SK-N-SH (cell line): Measurements from ENCODE around the gene RCAN1. TPM values are rescaled to one million over a fixed set of nuclear protein-coding genes. Genes with fewer than 3 reads are reported as not detected.

ENCODE experiments used
- CTCF ChIA-PET: fragments of 300-600, 350-600 bp; formaldehyde crosslinking; extraction: SDS; loops from one replicate; lab custom pipeline; 2021; lab: Yijun Ruan, JAX
- POLR2A ChIA-PET: fragments of 350-600 bp; sonication (Branson Sonifier 250); formaldehyde crosslinking; extraction: SDS; loops from one replicate; lab custom pipeline; 2020; ENCODE audit warnings: antibody characterized with exemption, inconsistent platforms; lab: Yijun Ruan, JAX
- DNase-seq: peaks from one replicate; pipeline ENCODE4 v3.0.0; 2012
- H2AFZ ChIP-seq: fragments of 200-600 bp; sonication (generic); 2 replicates; pipeline ENCODE4 v1.8.1; 2016; ENCODE audit warnings: antibody characterized with exemption, mild to moderate bottlenecking, low read depth
- H3F3A ChIP-seq: fragments of 200-600 bp; sonication (generic); replicated peaks from 2 replicates; pipeline ENCODE3; 2016; ENCODE audit warnings: antibody characterized with exemption, mild to moderate bottlenecking; ENCODE audit not compliant: insufficient read depth
- H3K27ac ChIP-seq, 2 experiments: fragments of 200-500 bp in 1 of 2; fragments of 200-600 bp in 1 of 2; sonication (Bioruptor generic) in 1 of 2; sonication (generic), shearing (Covaris generic) in 1 of 2; 2 replicates each; pipeline versions ENCODE4 v1.5.1 to v1.6.1; 2014 to 2016; ENCODE audit warnings: low read depth in 2 of 2, inconsistent platforms in 1 of 2, low read length in 1 of 2, mild to moderate bottlenecking in 1 of 2, mixed read lengths in 1 of 2
- H3K27me3 ChIP-seq: fragments of 200-600 bp; sonication (generic), shearing (Covaris generic); 2 replicates; pipeline ENCODE4 v1.6.1; 2016; ENCODE audit warnings: mixed run types; ENCODE audit not compliant: insufficient read depth
- H3K36me3 ChIP-seq, 2 experiments: fragments of 200-500 bp in 1 of 2; fragments of 200-600 bp in 1 of 2; sonication (Bioruptor generic) in 1 of 2; sonication (generic) in 1 of 2; replicated peaks in 1 of 2; 2 replicates each; pipeline versions ENCODE3 to v1.5.1; 2014 to 2016; ENCODE audit warnings: low read length in 1 of 2, mild to moderate bottlenecking in 1 of 2; ENCODE audit not compliant: insufficient read depth in 2 of 2, control insufficient read depth in 1 of 2
- H3K4me1 ChIP-seq, 2 experiments: fragments of 200-500 bp in 1 of 2; fragments of 200-600 bp in 1 of 2; sonication (Bioruptor generic) in 1 of 2; sonication (generic), shearing (Covaris generic) in 1 of 2; 2 replicates each; pipeline versions ENCODE4 v1.5.1 to v1.6.1; 2014 to 2016; ENCODE audit warnings: low read depth in 1 of 2, low read length in 1 of 2, mixed run types in 1 of 2; ENCODE audit not compliant: insufficient read depth in 2 of 2, control insufficient read depth in 1 of 2
- H3K4me2 ChIP-seq: fragments of 200-600 bp; sonication (generic), shearing (Covaris generic); 2 replicates; pipeline ENCODE4 v1.6.1; 2017; ENCODE audit warnings: mixed run types
- H3K4me3 ChIP-seq, 2 experiments: fragments of 200-500 bp in 1 of 2; fragments of 200-600 bp in 1 of 2; sonication (Bioruptor generic) in 1 of 2; sonication (generic), shearing (Covaris generic) in 1 of 2; 2 replicates each; pipeline versions ENCODE4 v1.5.1 to v1.8.1; 2014 to 2016; ENCODE audit warnings: low read depth in 2 of 2, inconsistent platforms in 1 of 2, low read length in 1 of 2, mild to moderate bottlenecking in 1 of 2, mixed read lengths in 1 of 2, moderate library complexity in 1 of 2
- H3K79me2 ChIP-seq: fragments of 200-600 bp; sonication (generic); 2 replicates; pipeline ENCODE4 v1.8.1; 2017; ENCODE audit warnings: mild to moderate bottlenecking; ENCODE audit not compliant: insufficient read depth
- H3K9ac ChIP-seq: fragments of 200-600 bp; sonication (generic); 2 replicates; pipeline ENCODE4 v1.6.1; 2017; ENCODE audit warnings: mixed run types
- H3K9me2 ChIP-seq: fragments of 200-600 bp; sonication (generic); 2 replicates; pipeline ENCODE4 v1.6.1; 2017; ENCODE audit warnings: mixed run types
- H3K9me3 ChIP-seq: fragments of 200-600 bp; sonication (generic); 2 replicates; pipeline ENCODE4 v1.6.1; 2017; ENCODE audit warnings: mixed run types, mild to moderate bottlenecking, moderate library complexity
- H4K20me1 ChIP-seq: fragments of 200-600 bp; sonication (generic); 2 replicates; pipeline ENCODE4 v1.6.1; 2017; ENCODE audit warnings: mild to moderate bottlenecking, mixed run types; ENCODE audit not compliant: insufficient read depth
- ELF1 ChIP-seq: IDR thresholded peaks from 2 replicates; pipeline ENCODE4 v1.4.0; 2012
- MEF2A ChIP-seq: IDR thresholded peaks from 2 replicates; pipeline ENCODE4 v1.4.0; 2012; ENCODE audit warnings: low read depth, borderline replicate concordance
- MXI1 ChIP-seq: IDR thresholded peaks from 2 replicates; pipeline ENCODE4 v1.6.1; 2012; ENCODE audit warnings: mild to moderate bottlenecking, low read depth, low read length, improper control_type of control experiment
- NRF1 ChIP-seq: IDR thresholded peaks from 2 replicates; pipeline ENCODE4 v1.6.1; 2012; ENCODE audit warnings: low read depth, mild to moderate bottlenecking, low read length
- RAD21 ChIP-seq: IDR thresholded peaks from 2 replicates; pipeline ENCODE4 v1.6.1; 2012; ENCODE audit warnings: mild to moderate bottlenecking, low read length
- RFX5 ChIP-seq: IDR thresholded peaks from 2 replicates; pipeline ENCODE4 v1.6.1; 2012; ENCODE audit warnings: mild to moderate bottlenecking, improper control_type of control experiment, low read length
- SMC3 ChIP-seq: IDR thresholded peaks from 2 replicates; pipeline ENCODE4 v1.6.1; 2012; ENCODE audit warnings: low read depth, low read length, improper control_type of control experiment
- TAF1 ChIP-seq: IDR thresholded peaks from 2 replicates; pipeline ENCODE4 v1.6.1; 2012; ENCODE audit warnings: low read depth, mild to moderate bottlenecking, low read length, moderate library complexity, borderline replicate concordance
- TEAD4 ChIP-seq: IDR thresholded peaks from 2 replicates; pipeline ENCODE4 v1.4.0; 2012; ENCODE audit warnings: mild to moderate bottlenecking, borderline replicate concordance; ENCODE audit not compliant: insufficient read depth
- YY1 ChIP-seq: IDR thresholded peaks from 2 replicates; pipeline ENCODE4 v1.4.0; 2012; ENCODE audit warnings: low read depth, mild to moderate bottlenecking
- whole genome bisulfite sequencing: methylation state at CpG from one replicate; pipeline ENCODE4 v1.1.6; 2017; ENCODE audit warnings: low lambda C conversion rate; 5-methylcytosine and 5-hydroxymethylcytosine counted together
- polyA plus RNA-seq, 3 experiments: library from polyadenylated mRNA; depleted of rRNA; stranded (reverse); fragments of >200 nt; gene quantifications; 2 replicates each; pipeline ENCODE4 v1.2.3, GENCODE V29; 2012
- TF ChIP-seq, protein P1 (sequence below): IDR thresholded peaks from 2 replicates; pipeline ENCODE4 v1.6.1; 2012; ENCODE audit warnings: mild to moderate bottlenecking, low read depth, low read length, moderate library complexity
- TF ChIP-seq, protein P2 (sequence below): IDR thresholded peaks from 2 replicates; pipeline ENCODE4 v1.4.0; 2012; ENCODE audit warnings: low read depth
- TF ChIP-seq, protein P3 (sequence below): IDR thresholded peaks from 2 replicates; pipeline ENCODE4 v1.4.0; 2012; ENCODE audit warnings: low read depth, borderline replicate concordance
- TF ChIP-seq, protein P4 (sequence below): fragments of 200-600 bp; sonication (generic); IDR thresholded peaks from 2 replicates; pipeline ENCODE4 v1.6.1; 2017; ENCODE audit warnings: antibody characterized with exemption, mild to moderate bottlenecking, moderate library complexity

RCAN1 gene
- polyA plus RNA-seq, 1 of the 3 experiments (the other 2 are of a cell fraction): 16.7 TPM

DNA sequence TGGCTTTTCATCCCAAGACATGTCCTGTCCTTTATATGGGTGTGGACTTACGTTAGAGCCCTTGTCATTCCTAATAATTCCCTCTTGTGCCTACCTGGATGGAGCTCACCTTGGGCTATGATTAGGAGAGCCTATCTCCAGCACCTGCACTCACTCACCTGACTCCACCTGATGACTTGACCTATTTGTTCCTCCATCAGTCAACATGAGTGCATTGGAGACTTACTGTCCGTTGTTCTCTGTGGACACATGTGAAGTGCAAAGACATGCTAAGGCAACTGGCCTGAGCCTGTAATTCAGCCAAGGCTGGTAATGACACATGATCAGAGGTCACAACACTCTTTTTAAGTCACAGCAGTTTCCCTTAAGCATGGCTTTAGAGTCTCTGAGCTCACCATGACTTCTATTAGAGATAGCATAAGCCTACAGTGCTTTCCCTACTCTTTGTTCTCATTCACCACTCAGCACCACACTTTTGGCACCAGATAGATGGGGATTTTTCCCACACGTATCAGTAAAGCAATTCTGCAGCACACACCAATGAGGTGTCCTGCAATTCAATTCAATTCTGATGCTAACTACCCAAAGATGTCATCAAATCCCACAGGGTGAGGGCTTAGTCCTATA, 112.3 kb downstream of the RCAN1 start:
- Histone ChIP-seq H4K20me1 (no peaks in the 10 kb centered on the region), H3K4me2 (no peak overlapping the region), H3K27me3 (peaks cover 8% of the 10 kb centered on the region; the same call in 1 of the 2 replicates), H3K9me3 (no peaks in the 10 kb centered on the region), H3K9me2 (no peaks in the 10 kb centered on the region), H3K27ac (no peak overlapping the region), H3K4me3 (no peak overlapping the region), H3K4me1 (no peaks in the 10 kb centered on the region), H3K9ac (no peak overlapping the region), H3F3A (no peaks in the 10 kb centered on the region), H3K36me3 (no peaks in the 10 kb centered on the region), H3K79me2 (no peaks in the 10 kb centered on the region), H2AFZ (no peak overlapping the region)
- TF ChIP-seq TAF1 (no peak), TEAD4 (no peak), SMC3 (no peak), MEF2A (no peak), RFX5 (no peak), MXI1 (no peak), YY1 (no peak), ELF1 (no peak), RAD21 (no peak), NRF1 (no peak)
- TF ChIP-seq, protein P1, sequence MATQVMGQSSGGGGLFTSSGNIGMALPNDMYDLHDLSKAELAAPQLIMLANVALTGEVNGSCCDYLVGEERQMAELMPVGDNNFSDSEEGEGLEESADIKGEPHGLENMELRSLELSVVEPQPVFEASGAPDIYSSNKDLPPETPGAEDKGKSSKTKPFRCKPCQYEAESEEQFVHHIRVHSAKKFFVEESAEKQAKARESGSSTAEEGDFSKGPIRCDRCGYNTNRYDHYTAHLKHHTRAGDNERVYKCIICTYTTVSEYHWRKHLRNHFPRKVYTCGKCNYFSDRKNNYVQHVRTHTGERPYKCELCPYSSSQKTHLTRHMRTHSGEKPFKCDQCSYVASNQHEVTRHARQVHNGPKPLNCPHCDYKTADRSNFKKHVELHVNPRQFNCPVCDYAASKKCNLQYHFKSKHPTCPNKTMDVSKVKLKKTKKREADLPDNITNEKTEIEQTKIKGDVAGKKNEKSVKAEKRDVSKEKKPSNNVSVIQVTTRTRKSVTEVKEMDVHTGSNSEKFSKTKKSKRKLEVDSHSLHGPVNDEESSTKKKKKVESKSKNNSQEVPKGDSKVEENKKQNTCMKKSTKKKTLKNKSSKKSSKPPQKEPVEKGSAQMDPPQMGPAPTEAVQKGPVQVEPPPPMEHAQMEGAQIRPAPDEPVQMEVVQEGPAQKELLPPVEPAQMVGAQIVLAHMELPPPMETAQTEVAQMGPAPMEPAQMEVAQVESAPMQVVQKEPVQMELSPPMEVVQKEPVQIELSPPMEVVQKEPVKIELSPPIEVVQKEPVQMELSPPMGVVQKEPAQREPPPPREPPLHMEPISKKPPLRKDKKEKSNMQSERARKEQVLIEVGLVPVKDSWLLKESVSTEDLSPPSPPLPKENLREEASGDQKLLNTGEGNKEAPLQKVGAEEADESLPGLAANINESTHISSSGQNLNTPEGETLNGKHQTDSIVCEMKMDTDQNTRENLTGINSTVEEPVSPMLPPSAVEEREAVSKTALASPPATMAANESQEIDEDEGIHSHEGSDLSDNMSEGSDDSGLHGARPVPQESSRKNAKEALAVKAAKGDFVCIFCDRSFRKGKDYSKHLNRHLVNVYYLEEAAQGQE: no peak
- TF ChIP-seq, protein P2, sequence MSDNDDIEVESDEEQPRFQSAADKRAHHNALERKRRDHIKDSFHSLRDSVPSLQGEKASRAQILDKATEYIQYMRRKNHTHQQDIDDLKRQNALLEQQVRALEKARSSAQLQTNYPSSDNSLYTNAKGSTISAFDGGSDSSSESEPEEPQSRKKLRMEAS: no peak
- TF ChIP-seq, protein P3, sequence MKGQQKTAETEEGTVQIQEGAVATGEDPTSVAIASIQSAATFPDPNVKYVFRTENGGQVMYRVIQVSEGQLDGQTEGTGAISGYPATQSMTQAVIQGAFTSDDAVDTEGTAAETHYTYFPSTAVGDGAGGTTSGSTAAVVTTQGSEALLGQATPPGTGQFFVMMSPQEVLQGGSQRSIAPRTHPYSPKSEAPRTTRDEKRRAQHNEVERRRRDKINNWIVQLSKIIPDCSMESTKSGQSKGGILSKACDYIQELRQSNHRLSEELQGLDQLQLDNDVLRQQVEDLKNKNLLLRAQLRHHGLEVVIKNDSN: no peak
- TF ChIP-seq, protein P4, sequence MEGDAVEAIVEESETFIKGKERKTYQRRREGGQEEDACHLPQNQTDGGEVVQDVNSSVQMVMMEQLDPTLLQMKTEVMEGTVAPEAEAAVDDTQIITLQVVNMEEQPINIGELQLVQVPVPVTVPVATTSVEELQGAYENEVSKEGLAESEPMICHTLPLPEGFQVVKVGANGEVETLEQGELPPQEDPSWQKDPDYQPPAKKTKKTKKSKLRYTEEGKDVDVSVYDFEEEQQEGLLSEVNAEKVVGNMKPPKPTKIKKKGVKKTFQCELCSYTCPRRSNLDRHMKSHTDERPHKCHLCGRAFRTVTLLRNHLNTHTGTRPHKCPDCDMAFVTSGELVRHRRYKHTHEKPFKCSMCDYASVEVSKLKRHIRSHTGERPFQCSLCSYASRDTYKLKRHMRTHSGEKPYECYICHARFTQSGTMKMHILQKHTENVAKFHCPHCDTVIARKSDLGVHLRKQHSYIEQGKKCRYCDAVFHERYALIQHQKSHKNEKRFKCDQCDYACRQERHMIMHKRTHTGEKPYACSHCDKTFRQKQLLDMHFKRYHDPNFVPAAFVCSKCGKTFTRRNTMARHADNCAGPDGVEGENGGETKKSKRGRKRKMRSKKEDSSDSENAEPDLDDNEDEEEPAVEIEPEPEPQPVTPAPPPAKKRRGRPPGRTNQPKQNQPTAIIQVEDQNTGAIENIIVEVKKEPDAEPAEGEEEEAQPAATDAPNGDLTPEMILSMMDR: no peak
- no peak for DNase-seq
- CTCF ChIA-PET: interaction anchor here (2.4 kb wide), 1 partner anchor 100 kb away, joined by 6 read pairs; no protein-coding TSS in a partner anchor
- 40% methylated on average over 3 of the region's 3 CpGs for WGBS
- POLR2A ChIA-PET: no interaction called here
